ENCODE results near the gene SLC25A4. TPM values are rescaled to one million over a fixed set of nuclear protein-coding genes. Genes with fewer than 3 reads are reported as not detected.

SLC25A4 gene
- total and polyA plus RNA-seq, 2 donors (not counting 3 experiments of a cell fraction or from before 2014, with no cell fraction given), result 13.5 to 13.7 TPM

- DNase-seq (ENCODE audit: low read depth, low spot score) (no peak), FAIRE-seq (no peak)
- H3K4me2 ChIP-seq (ENCODE audit: insufficient read depth, low read length), result no peak overlapping the region
- ChIA-PET POLR2A (no interaction called here), CTCF (interaction anchor here (0.7 to 3.7 kb wide), 4 partner anchors 12 to 363 kb away, joined by 3 to 26 read pairs (median 5); no protein-coding TSS in a partner anchor)
- H4K20me1 ChIP-seq (replicated peaks; ENCODE audit: control insufficient read depth, extremely low read depth, insufficient read depth, low read length), result no peaks in the 10 kb centered on the region
- H3K4me1 ChIP-seq (ENCODE audit: control insufficient read depth, extremely low read depth, insufficient read depth, low read length), result peaks cover 9% of the 10 kb centered on the region
- no peak overlapping the region for H3K9ac ChIP-seq (replicated peaks; ENCODE audit: extremely low read depth, insufficient read depth, low read length)
- H3K36me3 ChIP-seq (ENCODE audit: control insufficient read depth in 2 of 2, extremely low read depth in 1 of 2, insufficient read depth in 2 of 2, low read length in 2 of 2), result no peaks in the 10 kb centered on the region
- H3K9me1 ChIP-seq (replicated peaks; ENCODE audit: control insufficient read depth, extremely low read depth, insufficient read depth, low read length), result no peaks in the 10 kb centered on the region
- BruUV-seq (replicated peaks), result no TSS peak
- dilution Hi-C loops (cut with MboI; ENCODE audit: extremely low pct_ligation_motif_present, low sequenced_read_pairs) (no loop called here), intact Hi-C loops (cut with micrococcal nuclease) (no loop called here)
- no peaks in the 10 kb centered on the region for H3K9me3 ChIP-seq (replicated peaks; ENCODE audit: control insufficient read depth, insufficient read depth, low read length)
- H2AFZ ChIP-seq (ENCODE audit: low read depth, low read length), result no peak overlapping the region
- H3K27ac ChIP-seq (ENCODE audit: insufficient read depth, low read depth, low read length), result no peak overlapping the region
- TF ChIP-seq MYC (IDR thresholded peaks at IDR 0.05; ENCODE audit: low read depth, low read length), result no peak
- TF ChIP-seq JUN (IDR thresholded peaks at IDR 0.05; ENCODE audit: borderline replicate concordance, insufficient read depth, insufficient read length, low read depth), result no peak
- no peak for TF ChIP-seq EZH2 (IDR thresholded peaks at IDR 0.05; ENCODE audit: borderline replicate concordance, low read depth, low read length, severe bottlenecking)
- TF ChIP-seq MAX (IDR thresholded peaks at IDR 0.05; ENCODE audit: insufficient read depth, insufficient read length), result no peak
- no peak for TF ChIP-seq CTCF (IDR thresholded peaks at IDR 0.05; ENCODE audit: extremely low read depth in 1 of 2, insufficient read depth in 1 of 2, low read depth in 1 of 2, low read length in 2 of 2)
- TF ChIP-seq POLR2A (IDR thresholded peaks at IDR 0.05; ENCODE audit: low read depth, low read length), result no peak
- no peak for TF ChIP-seq GATA2 (IDR thresholded peaks at IDR 0.05; ENCODE audit: insufficient read depth, insufficient read length, low read depth, low read length)
- peaks cover 0 to 2% of the 10 kb centered on the region in 2 experiments for H3K27me3 ChIP-seq (ENCODE audit: control insufficient read depth in 2 of 2, insufficient read depth in 2 of 2, low read length in 2 of 2)
- H3K79me2 ChIP-seq (ENCODE audit: control insufficient read depth, insufficient read depth, low read length), result no peaks in the 10 kb centered on the region
- H3K4me3 ChIP-seq (replicated peaks in 1 of 3; ENCODE audit: insufficient read depth in 1 of 3, low read depth in 1 of 3, low read length in 3 of 3), result no peak overlapping the region
Measured at GRCh38 chr4:185108669-185109068, 34.4 kb upstream of the SLC25A4 start.

All from endothelial cell of umbilical vein (primary cell).